ENCODE results near the gene CCDC87.

GRCh38 chr11:66561975-66562248, 31.0 kb downstream of the CCDC87 start:
- TF ChIP-seq POLR2A (IDR thresholded peaks at IDR 0.05) (no peak), CTCF (IDR thresholded peaks at IDR 0.05) (no peak)

Data from testis (tissue), 2 donors.